Hepatocyte (in vitro differentiated cells): Measurements from ENCODE around the gene PPP2R5B.

ENCODE experiments used
- CTCF ChIP-seq: fragments of 200-600 bp; sonication (generic); IDR thresholded peaks from 2 replicates; pipeline ENCODE4 v1.5.1; 2016; ENCODE audit warnings: antibody characterized with exemption, mild to moderate bottlenecking; ENCODE audit not compliant: poor library complexity
- EZH2 ChIP-seq: fragments of 200-600 bp; sonication (generic); IDR thresholded peaks from 2 replicates; pipeline ENCODE4 v1.6.1; 2016; ENCODE audit warnings: antibody characterized with exemption, mild to moderate bottlenecking, borderline replicate concordance
- EZH2phosphoT487 ChIP-seq: fragments of 200-600 bp; sonication (generic); IDR thresholded peaks from one replicate; pipeline ENCODE4 v1.6.1; 2018; ENCODE audit warnings: antibody characterized with exemption, mild to moderate bottlenecking, low read depth, moderate library complexity; ENCODE audit not compliant: unreplicated experiment, severe bottlenecking

GRCh38 chr11:64947208-64947814 is 22.8 kb downstream of the PPP2R5B start:
- TF ChIP-seq CTCF (no peak), EZH2 (no peak), EZH2phosphoT487 (no peak)
